Measurements from ENCODE around the gene KRTAP5-7. TPM values are rescaled to one million over a fixed set of nuclear protein-coding genes. Genes with fewer than 3 reads are reported as not detected.

The KRTAP5-7 gene
- total RNA-seq, 1 donor from 2014 or later: not detected

- TF ChIP-seq CTCF (conservative IDR thresholded peaks at IDR 0.05): no peak
- Mint-ChIP-seq H3K4me3 (no peak overlapping the region), H3K9me3 (peaks cover 4% of the 10 kb centered on the region), H3K27ac (ENCODE audit: unreplicated experiment) (no peak overlapping the region), H3K4me1 (no peaks in the 10 kb centered on the region), H3K36me3 (ENCODE audit: low read depth) (peaks cover 4% of the 10 kb centered on the region), H3K27me3 (ENCODE audit: low read depth) (no peaks in the 10 kb centered on the region)
- DNase-seq (ENCODE audit: low read depth, low spot score): no peak
These were observed 8.3 kb upstream of the KRTAP5-7 start for GRCh38 chr11:71518506-71519471.

GRCh38 chr11:71519546-71519945 is 7.5 kb upstream of the KRTAP5-7 start:
- no peak for TF ChIP-seq CTCF (conservative IDR thresholded peaks at IDR 0.05)
- Mint-ChIP-seq H3K27me3 (ENCODE audit: low read depth) (no peaks in the 10 kb centered on the region), H3K4me1 (no peaks in the 10 kb centered on the region), H3K9me3 (peaks cover 4% of the 10 kb centered on the region), H3K27ac (ENCODE audit: unreplicated experiment) (no peak overlapping the region), H3K4me3 (no peak overlapping the region), H3K36me3 (ENCODE audit: low read depth) (peaks cover 4% of the 10 kb centered on the region)
- no peak for DNase-seq (ENCODE audit: low read depth, low spot score)

DNA sequence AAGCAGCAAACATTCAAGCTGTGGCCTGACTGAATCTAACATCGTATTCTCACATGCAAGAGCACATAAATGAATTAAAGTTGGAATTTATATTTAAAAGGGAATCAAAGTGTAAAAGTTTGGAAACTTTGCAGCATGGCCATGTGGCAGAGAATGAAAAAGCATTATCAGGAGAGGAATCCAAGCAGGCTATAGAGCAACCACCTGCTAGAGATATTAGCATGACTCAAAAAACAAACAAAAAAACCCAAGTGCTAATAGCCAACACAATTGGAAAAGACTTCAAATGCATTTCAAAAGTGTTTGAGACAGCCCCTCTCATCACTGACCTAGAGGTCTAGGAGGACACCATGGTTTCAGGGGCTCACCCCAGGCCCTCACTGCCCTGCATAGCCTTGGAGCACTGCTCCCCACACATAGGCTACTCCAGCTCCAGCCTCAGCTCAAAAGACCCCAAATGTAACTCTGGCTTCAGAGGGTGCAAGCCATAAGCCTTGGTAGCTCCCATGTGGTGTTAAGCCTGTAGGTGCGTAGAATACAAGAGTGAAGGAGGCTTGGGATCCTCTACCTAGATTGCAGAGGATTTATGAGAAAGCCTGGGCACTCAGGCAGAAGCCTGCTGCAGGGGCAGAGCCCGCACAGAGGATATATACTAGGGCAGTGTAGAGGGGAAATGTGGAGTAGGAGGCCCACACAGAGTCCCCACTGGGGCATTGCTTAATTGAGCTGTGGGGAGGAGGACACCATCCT is 1.7 kb upstream of the KRTAP5-7 start:
- H3K9me3 Mint-ChIP-seq: peaks cover 4% of the 10 kb centered on the region
- H3K36me3 Mint-ChIP-seq (ENCODE audit: low read depth): peaks cover 4% of the 10 kb centered on the region
- no peak overlapping the region for H3K27ac Mint-ChIP-seq (ENCODE audit: unreplicated experiment)
- H3K27me3 Mint-ChIP-seq (ENCODE audit: low read depth): peaks cover 2% of the 10 kb centered on the region
- no peak for DNase-seq (ENCODE audit: low read depth, low spot score)
- H3K4me1 Mint-ChIP-seq: no peaks in the 10 kb centered on the region
- no peak for TF ChIP-seq CTCF (conservative IDR thresholded peaks at IDR 0.05)
- H3K4me3 Mint-ChIP-seq: no peak overlapping the region

DNA sequence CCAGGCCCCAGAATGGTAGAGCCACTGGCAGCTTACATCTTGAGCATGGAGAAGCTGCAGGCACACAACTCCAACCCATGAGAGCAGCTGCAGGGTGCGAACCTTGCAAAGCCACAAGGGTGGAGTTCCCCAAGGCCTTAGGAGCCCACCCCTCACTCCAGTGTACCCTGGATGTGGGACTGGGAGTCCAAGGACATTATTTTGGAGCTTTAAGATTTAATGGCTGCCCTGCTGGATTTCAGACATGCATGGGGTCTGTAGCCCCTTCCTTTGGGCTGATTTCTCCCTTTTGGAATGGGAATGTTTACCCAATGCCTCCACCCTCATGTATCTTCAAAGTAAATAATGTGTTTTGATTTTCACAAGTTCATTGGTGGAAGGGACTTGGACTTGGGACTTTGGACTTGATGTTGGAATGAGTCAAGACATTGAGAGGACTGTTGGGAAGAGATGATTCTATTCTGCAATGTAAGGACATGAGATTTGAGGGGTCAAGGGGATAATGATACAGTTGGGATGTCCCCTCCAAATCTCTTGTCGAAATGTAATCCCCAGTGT is 1.1 kb upstream of the KRTAP5-7 start:
- Mint-ChIP-seq H3K4me3 (no peak overlapping the region), H3K27me3 (ENCODE audit: low read depth) (peaks cover 2% of the 10 kb centered on the region), H3K4me1 (no peaks in the 10 kb centered on the region), H3K9me3 (peaks cover 4% of the 10 kb centered on the region), H3K27ac (ENCODE audit: unreplicated experiment) (no peak overlapping the region), H3K36me3 (ENCODE audit: low read depth) (peaks cover 4% of the 10 kb centered on the region)
- no peak for TF ChIP-seq CTCF (conservative IDR thresholded peaks at IDR 0.05)
- DNase-seq (ENCODE audit: low read depth, low spot score): no peak

DNA sequence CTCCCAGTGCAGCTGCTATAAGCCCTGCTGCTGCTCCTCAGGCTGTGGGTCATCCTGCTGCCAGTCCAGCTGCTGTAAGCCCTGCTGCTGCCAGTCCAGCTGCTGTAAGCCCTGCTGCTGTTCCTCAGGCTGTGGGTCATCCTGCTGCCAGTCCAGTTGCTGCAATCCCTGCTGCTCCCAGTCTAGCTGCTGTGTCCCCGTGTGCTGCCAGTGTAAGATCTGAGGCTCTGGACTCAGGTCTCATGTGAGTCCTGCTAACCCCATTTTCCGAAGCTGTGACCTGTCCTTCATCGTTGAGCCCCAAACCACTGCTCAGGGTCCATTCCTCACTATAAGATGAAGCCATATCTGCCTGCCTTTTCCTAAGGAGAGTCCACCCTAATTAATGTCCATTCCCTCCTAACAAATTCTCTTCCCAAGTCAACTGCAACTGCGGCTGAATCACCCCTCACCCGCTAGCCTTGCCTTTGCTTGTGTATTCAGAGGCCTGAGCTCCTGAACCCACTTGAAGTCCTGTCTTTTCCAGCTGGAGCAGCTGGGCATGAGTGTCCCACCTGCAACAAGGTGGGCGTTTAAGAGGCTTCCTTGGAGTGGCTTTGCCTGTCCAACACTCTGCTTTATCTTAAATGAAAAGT is 626 bp downstream of the KRTAP5-7 start:
- Mint-ChIP-seq H3K36me3 (ENCODE audit: low read depth) (no peaks in the 10 kb centered on the region), H3K4me3 (no peak overlapping the region), H3K27me3 (ENCODE audit: low read depth) (peaks cover 2% of the 10 kb centered on the region), H3K9me3 (no peaks in the 10 kb centered on the region), H3K4me1 (no peaks in the 10 kb centered on the region), H3K27ac (ENCODE audit: unreplicated experiment) (no peak overlapping the region)
- DNase-seq (ENCODE audit: low read depth, low spot score): no peak
- TF ChIP-seq CTCF (conservative IDR thresholded peaks at IDR 0.05): no peak

Data from neural crest cell (in vitro differentiated cells).